WI38 (cell line): Measurements from ENCODE around the gene TMEM14A.

Experiments used
- H3K4me3 ChIP-seq: 2 replicates; pipeline ENCODE4 v1.5.1; 2011; ENCODE audit warnings: low read depth, mild to moderate bottlenecking, control low read depth, low read length
- CTCF ChIP-seq: IDR thresholded peaks from 2 replicates; pipeline ENCODE4 v1.5.1; 2012; ENCODE audit warnings: low read depth, mild to moderate bottlenecking, control low read depth, low read length

The TMEM14A gene

GRCh38 chr6:52639493-52639892 is 31.4 kb upstream of the TMEM14A start:
- H3K4me3 ChIP-seq, result no peak overlapping the region

GRCh38 chr6:52640170-52640569 is 30.7 kb upstream of the TMEM14A start:
- TF ChIP-seq CTCF, result no peak
- H3K4me3 ChIP-seq, result no peak overlapping the region

More at GRCh38 chr6:52639493-52639892, 31.4 kb upstream of the TMEM14A start:
- TF ChIP-seq CTCF, result no peak

GRCh38 chr6:52640916-52641315 is 30.0 kb upstream of the TMEM14A start:
- no peak for TF ChIP-seq CTCF
- no peak overlapping the region for H3K4me3 ChIP-seq

- no peak for TF ChIP-seq CTCF
- no peak overlapping the region for H3K4me3 ChIP-seq
Observed at GRCh38 chr6:52641388-52641787, 29.5 kb upstream of the TMEM14A start.

GRCh38 chr6:52641826-52642225 is 29.1 kb upstream of the TMEM14A start:
- no peak overlapping the region for H3K4me3 ChIP-seq
- TF ChIP-seq CTCF, result no peak

- TF ChIP-seq CTCF, result no peak
- no peak overlapping the region for H3K4me3 ChIP-seq
Observed at GRCh38 chr6:52642368-52642767, 28.5 kb upstream of the TMEM14A start.

- TF ChIP-seq CTCF, result no peak
- no peak overlapping the region for H3K4me3 ChIP-seq
Observed at GRCh38 chr6:52643158-52643557, 27.8 kb upstream of the TMEM14A start.
